Superior temporal gyrus (tissue), 1 donor: Measurements from ENCODE around the gene DRGX.
A peak's percentile ranks its signal among the peaks of the same experiment; 100 is the strongest.

Source experiments
- DNase-seq: peaks from one replicate; pipeline ENCODE4 v3.0.0-alpha.2; 2016; ENCODE audit errors: extremely low spot score

The DRGX gene

DNA sequence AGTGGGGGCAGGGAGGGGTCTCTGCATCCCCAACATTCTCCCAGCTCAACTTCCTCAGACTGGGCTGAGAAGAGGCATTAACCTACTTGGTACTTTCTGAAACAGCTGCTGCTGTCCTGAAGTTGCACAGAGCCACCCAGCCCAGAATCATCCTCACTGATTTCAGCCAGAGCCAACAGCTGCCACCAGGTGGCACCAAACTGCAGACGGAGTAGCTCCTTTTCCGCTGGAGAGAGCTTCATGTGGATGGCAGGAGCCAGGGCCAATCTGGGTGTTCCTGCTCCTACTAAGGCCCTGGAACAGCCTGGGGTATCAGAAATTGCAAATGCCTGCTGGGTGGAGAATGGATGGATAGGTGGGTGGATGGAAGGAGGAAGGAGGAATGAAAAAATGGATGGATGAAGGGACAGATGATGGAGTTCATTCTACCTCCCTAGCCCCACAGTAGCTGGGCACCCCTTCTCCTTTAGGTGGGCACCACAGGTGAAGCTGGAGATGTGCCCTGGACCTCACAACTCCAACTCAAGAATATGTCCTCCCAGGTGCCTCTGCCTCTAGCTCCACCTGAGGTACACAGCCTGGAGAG is 11.8 kb upstream of the DRGX start:
- peak; percentile 90 for DNase-seq

DNA sequence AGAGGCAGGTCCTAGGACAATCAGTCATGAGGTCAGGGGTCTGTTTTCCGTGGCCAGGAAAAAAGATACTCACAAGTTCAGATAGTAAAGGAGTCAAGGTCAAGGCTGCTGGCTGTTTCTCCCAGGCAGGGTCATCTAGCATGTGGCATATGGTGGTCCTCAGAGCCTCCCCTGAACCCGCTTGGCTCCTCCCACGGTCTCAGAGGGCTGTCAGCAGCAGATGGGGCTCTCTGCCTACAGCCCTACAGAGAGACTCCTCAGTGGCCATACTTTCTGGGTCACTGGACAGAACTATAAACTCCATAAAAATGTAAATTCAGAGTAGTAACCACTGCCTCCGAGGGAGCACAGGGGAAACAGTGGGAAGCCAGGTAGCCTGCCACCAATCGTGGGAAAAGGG is 11.3 kb upstream of the DRGX start:
- DNase-seq, result no peak

DNA sequence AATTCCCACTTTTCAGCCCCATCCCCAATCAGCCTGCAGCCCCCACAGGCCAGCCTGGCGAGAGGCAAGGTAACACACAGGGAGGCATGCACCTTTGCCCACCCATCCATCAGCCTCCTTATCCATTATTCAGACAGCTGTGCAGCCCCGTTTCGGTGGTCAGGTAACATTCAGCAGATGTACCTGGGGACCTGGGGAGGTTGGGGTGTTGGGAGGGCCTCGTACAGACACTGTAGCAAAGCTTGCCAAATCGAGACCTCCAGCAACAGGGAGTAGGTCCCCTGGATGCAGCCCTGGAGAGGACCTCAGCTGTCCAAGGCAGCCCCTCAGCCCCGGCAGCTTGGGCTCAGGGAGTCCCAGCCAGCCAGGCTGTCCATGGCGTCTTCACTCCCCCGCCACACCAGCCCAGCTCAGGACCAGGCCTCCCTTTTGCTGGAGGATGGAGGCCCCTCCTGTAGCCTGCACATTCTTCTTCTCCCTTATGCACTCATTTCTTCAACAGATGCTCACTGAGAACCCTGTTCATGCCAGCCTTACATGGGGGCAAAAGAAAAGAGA is 8.5 kb upstream of the DRGX start:
- DNase-seq, result no peak

DNA sequence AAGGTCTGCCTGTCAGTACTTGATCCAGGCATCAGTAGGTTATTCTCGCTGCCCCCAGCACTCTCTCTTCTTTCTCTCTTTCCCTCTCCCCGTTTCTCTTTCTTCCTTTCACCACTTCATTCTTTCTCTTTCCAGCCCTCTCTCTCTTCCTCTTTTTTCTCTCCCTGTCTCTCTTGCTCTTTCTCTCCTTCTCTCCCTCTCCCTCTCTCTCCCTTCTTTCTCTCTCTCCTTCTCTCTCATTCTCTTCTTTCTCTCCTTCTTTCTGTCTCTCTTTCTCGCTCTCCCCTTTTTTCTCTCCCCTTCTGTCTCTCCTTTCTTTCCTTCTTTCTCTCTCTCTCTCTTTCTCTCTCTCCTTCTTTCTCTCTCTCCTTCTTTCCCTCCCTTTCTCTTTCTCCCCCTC is 7.5 kb upstream of the DRGX start:
- no peak for DNase-seq

DNA sequence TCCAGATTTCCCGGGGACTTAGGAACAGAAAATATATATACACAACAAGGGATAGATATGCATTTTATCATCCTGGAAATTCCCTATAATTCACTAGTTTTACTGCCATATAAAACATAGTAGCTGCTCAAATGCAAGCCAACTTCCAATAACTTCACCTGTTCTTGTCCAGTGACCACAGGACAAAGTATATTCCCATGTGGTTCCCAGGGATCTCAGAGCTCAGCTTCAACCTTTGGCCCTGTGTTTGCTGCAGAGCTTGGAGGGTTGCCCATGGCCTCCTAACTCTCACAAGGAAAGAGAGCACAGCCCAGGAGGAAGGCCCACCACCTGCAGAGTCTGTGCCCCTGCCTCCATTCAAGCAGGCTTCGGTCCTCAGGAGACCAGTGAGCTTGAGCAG is 4.5 kb upstream of the DRGX start:
- DNase-seq, result no peak

DNA sequence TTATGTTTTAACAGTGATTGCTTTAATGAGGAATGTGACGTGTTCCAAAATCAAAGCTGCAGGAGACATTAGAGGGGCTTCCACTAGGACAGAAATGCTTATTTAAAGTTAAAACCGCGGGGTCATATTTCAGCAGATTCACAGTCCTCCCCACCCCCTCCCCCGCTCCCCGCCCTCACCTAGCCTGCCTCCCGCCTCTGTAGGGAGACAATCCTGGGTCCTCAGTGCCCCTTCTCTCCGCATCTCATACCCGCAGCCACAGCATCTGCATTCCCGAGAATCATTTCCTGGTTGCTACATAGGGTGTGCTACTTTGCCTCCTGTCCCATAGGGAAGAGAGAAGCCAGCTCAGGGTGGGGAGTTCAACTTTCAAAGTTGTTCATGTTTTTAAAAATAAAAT is 3.1 kb upstream of the DRGX start:
- no peak for DNase-seq

DNA sequence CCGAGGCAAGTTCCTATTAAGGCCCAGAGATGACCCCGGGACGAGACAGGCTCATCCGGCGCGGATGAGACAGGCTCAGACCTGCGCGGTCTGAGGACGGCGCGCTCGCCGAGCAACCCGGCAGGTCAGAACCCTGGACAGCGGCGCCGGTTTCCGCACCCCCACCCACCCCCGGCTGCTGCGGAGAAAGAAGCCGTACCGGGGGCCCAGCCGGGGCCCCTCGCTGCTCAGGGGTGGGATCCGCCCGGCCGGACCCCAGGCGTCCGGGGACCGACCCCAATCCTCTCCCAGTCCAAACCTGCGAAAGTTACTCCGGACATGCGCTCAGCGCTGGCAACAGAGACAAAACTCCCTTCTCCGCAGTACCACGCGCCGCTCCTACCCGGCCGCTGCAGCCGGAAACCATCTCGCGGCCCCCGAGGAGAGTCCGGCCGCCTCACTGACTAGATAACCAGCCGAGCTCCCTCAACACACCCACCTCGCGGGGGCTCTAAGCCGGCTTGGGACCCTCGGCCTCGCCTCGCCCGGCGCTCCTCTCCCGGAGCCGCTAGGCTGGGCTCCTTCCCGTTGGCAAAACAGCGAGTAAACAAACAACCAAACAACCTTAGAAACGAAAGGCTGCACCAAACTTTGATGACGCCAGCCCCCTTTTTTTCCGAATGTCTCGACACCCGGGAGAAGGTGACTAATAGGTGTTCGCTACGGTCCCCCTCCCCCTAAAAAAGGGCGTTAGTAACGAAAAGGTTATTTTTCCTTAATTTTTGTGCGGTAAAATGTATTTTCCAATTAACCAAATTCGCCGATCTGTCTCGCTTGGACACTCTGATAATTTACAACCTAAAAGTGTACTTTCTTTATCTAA is 2.3 kb upstream of the DRGX start:
- no peak for DNase-seq

DNA sequence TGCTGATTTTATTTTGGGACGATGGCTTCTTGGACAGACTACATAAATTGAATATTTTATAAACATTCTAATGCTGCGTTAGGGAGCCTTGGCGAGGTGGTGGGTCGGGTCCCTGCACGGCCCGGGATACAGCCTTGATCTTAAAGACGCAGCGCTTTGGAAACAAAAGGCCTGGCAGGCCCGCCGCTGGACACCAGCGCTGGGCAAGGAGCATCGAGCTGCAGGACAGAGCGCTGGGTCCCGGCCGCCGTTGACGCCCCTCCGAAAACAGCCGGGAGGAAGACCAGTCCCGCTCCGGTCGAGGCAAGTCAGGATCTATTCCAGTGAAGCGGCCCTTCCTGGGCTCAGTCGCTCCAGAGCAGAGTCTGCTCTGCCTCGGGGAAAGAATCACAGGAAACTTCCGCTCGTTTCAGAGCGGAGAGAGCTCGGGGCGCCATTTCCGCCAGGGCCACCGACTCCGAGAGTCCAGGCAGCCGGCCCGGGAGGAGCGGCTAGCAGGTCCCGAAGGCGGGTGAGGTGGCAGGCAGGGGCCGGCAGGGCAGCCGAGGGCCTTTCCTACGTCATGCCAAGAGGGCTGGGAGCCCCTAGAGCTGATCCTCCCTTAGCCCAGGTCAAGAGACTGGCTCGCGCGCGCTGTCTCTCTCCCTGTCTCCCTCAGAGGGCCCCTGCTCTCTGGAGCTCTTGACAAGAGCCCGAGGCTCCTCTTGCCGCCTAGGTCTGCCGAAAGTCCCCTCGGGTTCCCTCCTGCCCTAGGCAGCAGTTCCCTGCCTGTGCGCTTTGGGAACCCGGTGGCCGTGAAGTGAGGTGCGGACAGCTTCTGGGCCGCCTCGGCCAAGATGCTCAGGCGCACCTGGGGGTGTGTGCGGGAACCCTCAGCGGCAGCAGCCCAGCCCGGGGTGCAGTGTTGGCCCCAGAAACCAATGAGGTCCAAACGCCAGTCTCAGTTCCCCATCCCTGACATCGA is 1.4 kb upstream of the DRGX start:
- no peak for DNase-seq

DNA sequence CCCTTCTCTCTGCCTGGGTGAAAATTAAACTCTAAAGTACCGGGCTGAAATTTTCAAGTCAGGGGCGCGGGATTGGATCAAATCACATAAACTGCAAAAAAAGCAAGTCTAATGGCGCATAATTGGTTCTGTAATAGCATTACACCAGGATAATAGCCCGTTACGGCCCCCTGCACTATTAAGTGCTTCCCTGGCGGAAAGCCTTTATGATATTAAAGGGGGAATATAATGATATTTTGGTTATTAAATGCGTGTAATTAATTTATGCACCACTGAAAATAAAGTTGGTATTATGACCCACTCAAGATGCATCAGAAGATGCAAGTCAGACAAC is 744 bp upstream of the DRGX start:
- no peak for DNase-seq

DNA sequence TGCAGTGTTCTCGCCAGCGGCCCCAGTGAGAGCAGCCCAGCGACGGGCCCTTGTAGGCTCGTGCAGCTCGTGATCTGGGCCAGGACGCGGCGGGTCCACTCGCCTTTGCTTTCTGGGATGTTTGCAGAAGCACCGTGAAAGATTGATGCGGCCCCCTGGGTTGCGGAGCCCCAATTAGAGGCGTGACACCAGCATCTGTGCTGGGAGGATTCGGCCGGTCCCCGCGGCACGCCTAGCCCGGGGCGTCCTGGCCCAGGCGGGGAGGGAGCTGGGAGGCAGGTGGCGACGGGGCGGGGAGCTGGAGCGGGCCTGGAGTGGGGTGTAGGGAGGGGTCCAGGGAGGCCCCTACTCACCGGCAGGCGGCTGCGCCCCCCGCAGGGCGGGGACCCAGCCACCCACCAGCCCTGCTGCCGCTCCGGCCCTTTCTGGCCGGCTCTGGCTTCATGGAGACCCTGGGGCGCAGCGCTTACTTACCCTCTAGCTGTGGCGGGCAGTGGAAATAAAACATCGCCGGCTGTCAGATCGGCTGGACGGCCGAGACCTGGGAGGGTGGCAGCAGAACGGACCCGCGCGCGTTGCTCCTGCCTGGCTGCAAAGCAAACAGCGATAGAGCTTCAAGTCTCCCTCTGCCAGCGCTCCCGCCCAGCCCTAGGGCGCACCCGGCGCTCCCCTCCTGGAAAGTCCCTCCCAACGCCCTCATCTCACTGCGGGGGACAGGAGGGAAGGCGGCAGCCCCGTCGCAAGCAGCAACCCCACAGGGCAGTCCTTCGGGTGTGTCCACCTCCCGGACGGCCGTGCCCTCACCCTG is 752 bp downstream of the DRGX start:
- DNase-seq, result no peak

DNA sequence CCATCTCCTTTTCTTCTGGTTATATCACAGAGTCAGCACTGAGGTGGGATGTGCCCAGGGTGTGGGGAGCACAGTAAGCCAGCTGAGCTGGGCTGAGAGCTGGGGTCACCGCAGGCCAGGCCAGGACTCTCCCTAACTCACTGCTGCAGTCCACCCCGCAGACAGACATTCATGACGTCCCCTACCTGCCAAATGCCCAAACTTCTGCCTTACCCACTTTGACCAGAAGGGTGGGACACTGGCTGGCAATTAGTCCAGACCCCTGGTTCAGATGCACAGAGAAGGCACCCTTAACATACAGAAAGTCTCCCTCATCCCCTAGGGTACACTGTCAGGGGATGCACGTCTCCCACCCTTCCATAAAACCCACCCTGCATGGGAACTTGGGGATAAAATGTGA is 2.1 kb downstream of the DRGX start:
- DNase-seq, result no peak

DNA sequence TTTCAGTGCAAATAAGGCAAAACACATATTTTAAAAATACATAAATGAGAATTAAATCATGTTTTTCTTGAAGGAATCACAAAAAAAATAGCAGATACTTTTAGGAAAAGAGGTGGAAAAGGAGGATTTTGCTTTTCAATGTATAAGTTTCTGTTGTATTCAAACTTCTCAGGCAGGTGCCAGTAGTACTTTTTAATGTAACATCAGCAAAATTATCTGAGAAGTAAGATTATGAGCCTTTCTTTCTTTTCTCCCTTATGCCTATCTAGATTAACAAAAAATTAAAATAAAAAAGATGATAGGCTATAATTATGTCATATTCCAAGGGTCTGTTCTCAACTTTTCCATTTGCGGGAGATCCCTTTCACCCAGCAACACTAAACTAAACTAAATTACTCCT is 2.6 kb downstream of the DRGX start:
- no peak for DNase-seq

DNA sequence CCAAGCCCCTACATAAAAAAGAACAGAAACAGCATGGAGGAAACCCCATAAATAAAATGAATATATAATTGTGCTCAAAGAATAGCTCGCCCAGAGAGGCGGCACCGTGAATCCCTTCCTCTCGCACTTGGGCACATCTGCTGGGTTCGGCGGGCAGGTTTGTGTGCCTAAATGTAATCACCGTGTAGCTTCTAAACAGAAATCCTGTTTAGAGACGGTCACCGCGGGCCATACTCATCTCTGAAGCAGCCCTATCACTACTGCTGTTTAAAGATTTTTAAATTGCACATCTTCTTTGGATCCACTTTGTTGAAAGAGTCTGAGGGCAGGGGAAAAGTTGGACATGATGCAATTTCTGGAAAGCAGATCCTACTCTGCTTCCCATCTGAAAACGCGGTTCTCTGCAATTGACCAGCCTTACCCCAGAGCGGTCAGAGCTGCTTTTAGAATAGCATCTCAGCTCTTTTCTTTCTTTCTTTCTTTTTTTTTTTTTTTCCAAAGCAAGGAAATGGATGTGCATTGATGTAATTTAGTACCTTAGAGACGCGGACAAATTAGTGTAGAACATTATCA is 6.4 kb downstream of the DRGX start:
- DNase-seq, result no peak

DNA sequence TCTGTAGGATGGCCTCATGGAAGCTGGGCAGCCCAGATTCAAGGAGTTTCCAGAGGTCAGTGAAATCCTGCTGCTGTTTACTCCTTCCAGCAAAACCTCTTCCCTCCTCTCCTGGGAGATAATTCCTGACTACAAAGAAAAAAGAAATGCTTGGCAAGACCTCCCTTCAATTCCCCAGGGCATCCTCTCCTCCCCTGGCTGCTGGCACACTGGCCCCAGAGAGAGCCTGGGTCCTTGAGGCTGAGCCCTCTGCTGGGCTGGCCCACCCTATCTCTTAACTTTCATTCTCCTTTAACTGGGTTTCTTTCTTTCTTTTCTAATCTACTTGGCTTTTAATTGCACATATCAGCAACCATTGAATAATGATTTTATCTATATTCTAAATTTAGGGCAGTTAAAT is 7.7 kb downstream of the DRGX start:
- no peak for DNase-seq

DNA sequence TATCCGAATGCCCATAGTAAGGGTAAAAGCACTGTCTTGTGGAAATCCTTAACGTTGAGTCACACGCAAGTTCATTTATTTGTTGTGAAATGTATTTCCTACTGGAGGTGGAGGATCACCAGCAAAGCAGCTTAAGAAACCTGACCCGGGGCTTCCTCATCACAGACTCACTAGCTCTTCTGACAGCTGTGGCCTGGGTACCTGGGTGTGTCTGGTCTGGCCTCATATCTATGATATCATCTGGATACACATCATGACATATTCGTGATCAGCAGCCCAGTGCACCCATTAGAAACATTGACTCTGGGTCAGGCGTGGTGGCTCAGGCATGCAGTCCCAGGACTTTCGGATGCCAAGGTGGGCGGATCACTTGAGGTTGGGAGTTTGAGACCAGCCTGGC is 8.8 kb downstream of the DRGX start:
- DNase-seq, result no peak

DNA sequence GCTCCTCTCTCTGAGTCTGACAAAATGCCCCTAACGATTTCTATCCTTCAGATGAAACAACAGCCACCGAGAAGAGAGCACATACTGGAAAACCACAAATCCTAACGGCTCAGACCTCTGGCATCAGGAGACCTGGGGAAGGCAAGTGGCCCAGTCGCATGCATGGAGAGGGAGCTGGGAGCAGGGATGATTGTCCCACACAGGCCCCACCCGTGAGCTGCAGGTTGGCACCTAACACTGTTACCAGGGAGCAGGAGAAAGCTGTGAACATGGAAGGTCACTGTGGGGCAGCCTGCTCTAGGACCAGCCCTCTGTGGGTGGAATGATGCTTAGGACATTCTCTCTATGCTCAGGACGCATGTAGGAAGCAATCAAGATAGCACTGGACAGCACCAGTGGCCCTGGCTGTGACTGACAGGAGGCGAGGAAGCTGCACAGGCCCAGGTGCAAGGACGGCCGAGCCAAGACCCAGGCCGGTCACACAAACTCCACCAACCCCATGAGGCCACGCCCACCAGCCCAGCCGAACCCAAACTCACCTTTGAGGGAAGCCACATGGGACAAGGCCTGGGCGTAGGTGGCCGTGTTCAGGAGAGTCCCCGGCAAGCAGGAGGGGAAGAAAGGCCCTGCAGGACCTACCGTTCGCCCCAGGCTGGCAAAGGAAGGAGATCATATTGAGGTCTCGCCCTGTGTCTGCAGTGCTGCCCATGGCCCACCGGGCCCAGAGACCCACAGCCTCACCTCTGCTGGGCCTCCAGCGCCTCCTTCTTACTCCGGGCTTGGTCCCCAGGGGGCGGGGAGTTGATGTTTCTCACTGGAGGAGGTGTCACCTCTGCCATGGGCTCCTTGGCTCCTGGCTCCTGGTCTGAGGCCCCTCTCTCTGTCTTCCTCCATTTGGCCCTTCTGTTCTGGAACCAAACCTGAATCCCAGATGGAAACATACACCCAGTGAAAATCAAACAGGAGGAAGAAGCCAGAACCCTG is 9.7 kb downstream of the DRGX start:
- no peak for DNase-seq

DNA sequence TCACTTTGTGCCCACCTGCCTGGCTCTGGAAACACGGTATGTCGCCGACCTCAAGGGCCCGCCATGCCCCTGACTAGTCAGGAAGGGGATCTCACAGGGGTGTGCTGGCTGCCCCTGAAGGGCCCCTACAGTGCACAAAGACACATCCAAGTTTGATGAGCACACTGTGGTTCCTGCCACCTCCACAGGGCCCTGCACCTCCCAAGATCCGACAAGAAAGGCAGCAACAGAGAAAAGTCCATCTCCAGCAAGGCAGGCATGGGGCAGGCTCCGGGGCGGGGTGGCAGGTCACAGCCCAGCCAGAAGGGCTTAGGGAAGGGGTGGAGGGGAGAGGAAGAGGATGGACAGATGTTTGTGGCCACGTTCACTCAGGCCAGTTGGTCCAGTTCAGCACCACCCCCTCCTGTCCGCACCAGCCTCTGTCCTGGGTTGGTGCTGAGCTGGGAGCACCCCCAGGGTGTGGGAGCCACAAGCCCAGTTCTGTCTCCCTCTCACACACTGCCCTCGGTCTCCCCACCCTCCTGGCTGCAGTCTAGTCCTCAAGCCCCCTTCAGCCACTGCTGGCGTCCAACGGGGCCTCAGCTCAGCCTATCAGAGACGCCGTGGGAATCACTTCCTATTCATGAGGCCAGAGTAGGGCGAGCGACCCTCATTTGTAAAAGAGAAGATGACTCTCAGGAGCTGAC is 11.5 kb downstream of the DRGX start:
- no peak for DNase-seq

DNA sequence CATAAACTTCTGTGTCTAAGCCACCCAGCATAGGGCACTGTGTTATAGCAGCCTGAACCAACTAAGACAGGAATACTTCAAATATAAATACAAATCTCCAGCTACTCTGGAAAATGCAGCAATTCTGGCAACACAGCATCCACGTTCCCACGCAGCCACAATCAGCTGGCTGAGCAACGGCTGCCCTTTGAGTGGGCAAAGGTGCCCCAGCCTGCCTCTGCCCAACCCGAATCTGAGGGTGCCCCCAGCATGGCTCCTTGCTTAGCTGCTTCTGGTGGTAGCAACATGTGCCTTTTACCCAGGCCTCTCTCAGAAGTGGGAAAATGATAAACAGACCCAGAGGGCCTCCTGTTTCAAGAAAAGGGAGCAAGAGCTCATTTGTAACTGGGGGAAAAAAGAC is 12.0 kb downstream of the DRGX start:
- DNase-seq, result no peak

DNA sequence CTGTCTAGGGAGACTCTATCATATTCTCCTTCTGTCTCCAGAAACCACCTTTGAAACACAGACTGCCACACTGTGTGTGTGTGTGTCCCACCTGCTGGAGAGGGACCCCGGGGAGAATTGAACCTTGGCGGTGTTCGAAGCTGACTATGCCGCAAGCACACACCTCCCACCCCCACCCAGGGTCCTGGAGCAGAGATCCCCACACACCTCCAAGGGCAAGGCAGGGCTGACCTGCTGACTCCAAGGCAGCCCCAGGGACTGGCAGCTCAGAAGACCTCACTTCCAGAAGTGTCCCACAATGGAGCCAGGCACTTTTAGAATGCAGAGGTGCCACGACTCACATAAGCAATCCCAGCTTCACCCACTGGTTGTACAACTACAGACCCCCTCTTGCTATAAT is 13.1 kb downstream of the DRGX start:
- DNase-seq, result no peak
